HG03457 (cell line): ENCODE results near the gene CACNA2D2.

Experiments used
- ATAC-seq: cut with Tn5 transposase; IDR thresholded peaks from one replicate; pipeline ENCODE4 v1.9.1; 2021; ENCODE audit warnings: moderate number of reproducible peaks; ENCODE audit not compliant: unreplicated experiment

Gene CACNA2D2

DNA sequence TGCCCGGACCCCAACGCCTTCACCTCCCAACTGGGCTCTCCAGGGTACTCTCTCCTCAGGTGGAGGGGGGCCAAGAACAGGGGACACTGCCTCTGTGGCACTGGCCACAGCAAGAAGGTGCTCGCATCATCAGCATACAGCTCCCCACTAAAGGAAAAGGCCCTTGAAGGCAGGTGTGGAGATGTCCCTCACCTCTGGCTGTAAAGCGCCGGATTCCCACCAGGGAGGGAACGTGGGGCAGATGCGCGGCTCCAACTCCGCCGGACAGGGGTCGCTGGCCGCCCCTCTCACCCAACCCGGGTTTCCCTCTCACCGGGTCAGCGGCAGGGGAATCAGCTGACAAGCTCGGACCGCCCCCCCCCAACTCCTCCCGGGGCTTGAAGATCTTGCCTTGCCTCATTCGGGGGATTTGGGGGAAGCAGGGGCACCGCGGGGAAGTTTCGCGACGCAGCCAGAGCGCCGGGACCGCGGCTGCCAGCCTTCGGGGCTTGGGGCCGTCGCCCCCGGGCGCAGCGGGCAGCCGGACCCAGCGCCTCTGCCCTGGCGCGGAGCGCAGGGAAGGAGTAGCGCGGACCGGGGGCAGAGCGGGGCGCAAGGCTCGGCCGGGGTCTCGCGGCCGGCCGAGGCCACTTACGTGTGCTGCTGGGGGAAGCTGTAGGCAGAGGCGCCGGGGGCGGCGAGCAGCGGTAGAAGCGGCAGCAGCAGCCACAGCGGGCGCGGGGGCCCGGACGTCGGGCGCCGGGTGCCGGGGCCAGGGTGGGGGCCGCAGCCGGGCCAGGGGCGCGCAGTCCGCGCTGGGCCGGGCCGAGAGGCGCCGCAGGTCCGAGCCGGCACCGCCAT, 630 bp downstream of the CACNA2D2 start:
- no peak for ATAC-seq

DNA sequence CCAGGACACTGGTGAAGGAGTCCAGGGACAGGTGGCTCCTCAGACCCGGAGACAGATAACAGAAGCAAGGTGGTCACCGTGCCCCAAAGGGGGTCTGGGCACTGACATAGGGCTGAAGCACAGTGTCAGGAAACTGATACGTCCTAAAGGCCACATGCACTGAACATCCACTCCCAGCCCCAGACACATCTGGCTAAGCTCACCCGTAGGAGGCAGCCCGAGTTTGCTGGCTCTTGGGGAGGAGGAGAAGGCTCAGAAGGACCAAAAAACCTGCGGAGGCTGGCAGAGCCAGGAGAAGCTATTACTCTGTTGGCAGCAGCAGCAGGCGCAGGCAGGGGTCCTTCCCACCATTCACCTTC, 1.2 kb downstream of the CACNA2D2 start:
- ATAC-seq, result no peak

DNA sequence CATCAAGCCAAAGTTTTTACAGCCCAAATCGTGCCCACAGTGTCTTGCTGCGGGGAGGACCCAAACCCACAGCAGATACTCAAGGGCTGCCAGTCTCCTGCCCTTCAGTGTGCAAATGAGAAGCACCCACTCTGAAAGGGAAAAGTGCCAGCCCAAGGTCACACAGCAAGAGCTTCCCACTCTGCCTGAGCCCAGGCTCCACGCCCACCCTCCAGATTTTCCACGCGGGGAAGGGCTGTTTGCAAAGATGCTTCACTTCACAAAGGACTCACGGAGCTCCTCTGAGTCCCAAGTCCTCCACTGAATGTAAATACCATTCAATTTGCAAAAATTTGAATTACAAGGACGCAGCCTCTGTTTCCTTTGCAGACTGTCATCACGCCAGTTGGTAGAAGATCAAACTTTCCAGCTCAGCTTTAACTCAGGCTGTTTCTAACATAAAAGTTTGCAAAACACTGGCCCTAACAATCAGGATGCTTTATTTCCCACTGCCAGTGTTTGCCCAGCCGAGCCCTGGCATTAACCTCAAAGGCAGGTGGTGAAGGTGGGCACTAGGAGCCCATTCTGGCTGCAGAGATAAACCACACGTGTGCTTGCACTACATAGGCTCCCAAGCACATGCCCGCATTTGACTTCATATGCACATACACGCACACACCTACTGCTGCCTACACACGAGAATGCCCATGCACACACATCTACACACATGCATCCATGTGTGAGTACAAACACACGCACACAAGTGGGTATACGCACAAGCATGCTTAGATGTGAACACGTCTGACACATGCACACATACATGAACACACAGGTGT, 7.6 kb downstream of the CACNA2D2 start:
- ATAC-seq, result no peak

DNA sequence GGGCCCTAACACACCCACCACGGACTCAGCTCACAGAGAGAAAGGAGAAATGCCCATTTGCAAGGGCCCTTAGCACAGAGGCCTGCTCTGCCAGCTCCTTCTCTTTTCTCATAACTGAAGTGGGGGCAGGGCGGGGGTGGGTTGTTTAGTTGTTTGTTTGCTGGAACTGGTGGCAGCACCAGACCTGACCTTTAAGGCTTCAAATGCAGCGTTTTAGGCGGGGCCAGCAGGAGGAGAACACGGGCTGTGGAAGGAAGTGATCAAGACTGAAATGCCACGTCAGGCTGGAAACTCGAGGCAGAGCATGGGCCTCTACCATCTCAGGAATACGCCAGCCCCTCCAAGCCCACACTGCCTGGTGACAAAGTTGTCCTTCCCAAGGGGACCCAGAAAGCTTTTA, 9.3 kb downstream of the CACNA2D2 start:
- no peak for ATAC-seq

- no peak for ATAC-seq
Measured at GRCh38 chr3:50493623-50494022, 9.8 kb downstream of the CACNA2D2 start.

DNA sequence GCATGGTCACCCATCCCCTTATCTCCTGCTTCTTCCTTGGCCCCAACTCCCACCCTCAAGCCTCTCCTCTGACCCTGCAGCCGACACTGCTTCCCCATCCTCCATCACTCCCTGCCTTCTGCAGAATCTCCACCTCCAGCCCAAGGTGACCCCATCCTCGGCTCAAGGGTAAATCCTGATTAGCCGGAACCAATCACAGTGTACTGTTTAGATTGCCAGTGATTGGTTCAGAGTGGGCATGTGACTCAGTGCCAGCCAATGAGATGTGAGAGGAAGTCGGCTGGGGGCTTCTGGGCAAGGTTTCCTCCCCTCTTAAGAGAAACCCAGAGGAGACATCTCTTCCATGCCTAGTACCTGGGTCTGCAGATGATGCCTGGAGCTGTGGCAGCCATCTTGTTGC, 10.3 kb downstream of the CACNA2D2 start:
- no peak for ATAC-seq

- ATAC-seq, result no peak
Measured at GRCh38 chr3:50491023-50491422, 12.4 kb downstream of the CACNA2D2 start.

GRCh38 chr3:50490424-50490823, 13.0 kb downstream of the CACNA2D2 start:
- ATAC-seq, result no peak

GRCh38 chr3:50487181-50487580, 16.3 kb downstream of the CACNA2D2 start:
- no peak for ATAC-seq

- no peak for ATAC-seq
Measured at GRCh38 chr3:50486219-50486888, 17.1 kb downstream of the CACNA2D2 start.

GRCh38 chr3:50484722-50485121, 18.7 kb downstream of the CACNA2D2 start:
- no peak for ATAC-seq

DNA sequence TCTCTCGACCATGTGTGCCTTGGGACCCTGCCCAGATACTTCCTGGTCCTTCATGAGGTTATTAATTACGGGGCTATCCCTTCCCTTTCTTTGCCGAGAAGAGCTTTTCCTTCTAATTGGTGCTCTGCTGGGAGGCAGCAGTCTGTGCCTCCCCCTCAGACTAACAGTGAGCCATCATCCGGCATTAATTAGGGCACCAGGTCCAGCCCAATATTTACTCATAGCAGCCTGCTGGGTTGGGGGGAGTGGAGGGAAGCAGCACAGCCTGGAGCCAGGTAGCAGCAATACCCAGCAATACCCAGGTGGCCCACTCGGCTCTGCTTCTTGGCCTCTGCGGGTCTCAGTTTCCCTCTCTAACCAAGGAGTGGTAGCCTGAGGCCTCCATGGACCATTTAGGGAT, 20.1 kb downstream of the CACNA2D2 start:
- no peak for ATAC-seq

- no peak for ATAC-seq
Measured at GRCh38 chr3:50481992-50482391, 21.4 kb downstream of the CACNA2D2 start.

DNA sequence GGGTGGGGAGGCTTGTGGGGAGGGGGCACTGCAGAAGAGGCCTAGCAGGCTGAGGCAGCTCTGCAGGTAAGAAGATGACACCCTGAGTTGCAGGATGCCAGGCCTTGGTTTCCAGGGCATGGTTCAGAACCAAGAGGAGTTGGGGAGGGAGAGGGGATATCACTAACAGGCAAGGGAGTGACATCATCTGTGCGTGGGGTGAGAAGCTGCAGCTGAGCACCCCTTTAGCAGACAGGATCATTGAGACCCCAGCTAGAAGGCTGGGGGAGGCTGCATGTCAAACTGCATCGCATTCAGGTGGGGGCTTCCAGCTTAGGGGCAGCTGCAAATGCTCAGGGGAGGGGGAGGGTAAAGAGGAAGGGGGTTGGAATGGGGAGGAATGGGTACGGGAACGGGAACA, 23.0 kb downstream of the CACNA2D2 start:
- no peak for ATAC-seq

GRCh38 chr3:50479523-50479922, 23.9 kb downstream of the CACNA2D2 start:
- ATAC-seq, result no peak

DNA sequence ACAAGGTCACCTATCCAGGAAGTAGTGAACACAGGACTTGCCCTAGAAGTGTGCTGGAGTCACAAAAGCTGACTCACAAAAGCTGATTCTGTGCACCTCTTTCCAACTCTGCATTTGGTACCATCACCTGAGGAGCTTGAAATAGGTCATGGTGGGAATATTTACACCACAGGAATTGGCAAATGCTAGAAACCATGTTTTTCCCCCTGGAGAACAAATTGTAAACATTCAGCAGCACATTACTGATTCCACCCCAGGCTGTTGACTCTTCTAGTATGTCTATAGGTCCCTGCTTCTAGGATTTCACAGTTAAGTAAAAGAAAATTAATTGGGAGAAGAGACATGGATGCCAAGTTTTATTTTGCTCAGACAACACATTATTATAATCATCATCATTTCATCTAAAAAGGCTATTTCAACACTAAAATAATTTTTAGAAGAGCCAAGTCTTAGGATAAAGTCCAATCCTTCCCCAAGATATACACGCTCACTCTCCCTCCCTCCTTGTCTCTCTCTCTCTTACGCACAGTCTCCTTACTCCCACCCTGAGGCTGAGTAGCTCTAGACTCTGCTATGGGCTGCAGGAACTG, 24.7 kb downstream of the CACNA2D2 start:
- ATAC-seq, result no peak

GRCh38 chr3:50478051-50478450, 25.4 kb downstream of the CACNA2D2 start:
- no peak for ATAC-seq

DNA sequence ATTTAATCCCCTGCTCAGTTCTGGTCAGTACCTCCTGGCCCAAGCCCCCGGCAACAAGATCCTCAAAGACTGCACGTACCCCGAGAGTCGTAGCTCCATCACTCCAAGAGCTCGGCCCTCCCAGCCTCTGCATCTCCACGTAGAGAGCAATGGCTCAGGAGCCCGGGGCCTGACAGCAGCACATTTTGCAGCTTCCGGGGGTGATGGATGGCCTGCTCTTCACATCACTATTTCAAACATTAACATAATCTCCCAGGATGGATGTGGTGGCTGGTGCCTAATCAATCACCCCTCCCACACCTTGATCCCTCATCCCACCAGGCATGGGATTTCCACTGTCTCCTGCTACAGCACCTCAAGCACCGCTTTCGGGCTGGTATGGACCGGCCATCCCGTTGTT, 28.1 kb downstream of the CACNA2D2 start:
- ATAC-seq, result no peak

GRCh38 chr3:50474717-50475116, 28.7 kb downstream of the CACNA2D2 start:
- ATAC-seq, result no peak

DNA sequence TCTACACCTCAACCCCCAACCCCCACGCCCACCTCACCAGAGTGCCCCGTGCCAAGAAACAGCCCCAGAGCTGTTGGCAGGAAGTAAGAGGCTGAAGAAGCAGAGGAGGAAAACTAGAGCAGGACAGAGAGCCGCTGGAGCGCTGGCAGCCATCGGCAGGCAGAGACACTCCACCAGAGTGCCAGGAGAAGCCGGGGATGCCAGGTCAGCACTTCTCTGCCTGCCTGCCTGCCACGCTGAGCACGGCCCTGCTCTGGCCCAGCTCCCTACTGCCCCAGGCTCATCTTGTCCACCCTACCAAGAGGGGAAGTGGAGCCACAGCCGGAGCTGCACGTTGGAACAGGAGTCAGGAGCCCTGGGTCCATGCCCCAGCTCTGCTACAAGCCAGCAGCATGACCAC, 29.7 kb downstream of the CACNA2D2 start:
- ATAC-seq, result no peak

- no peak for ATAC-seq
Measured at GRCh38 chr3:50472958-50473357, 30.5 kb downstream of the CACNA2D2 start.
